ENCODE measurements around the gene C1orf74. TPM values are rescaled to one million over a fixed set of nuclear protein-coding genes. Genes with fewer than 3 reads are reported as not detected.

The C1orf74 gene
- total and polyA plus RNA-seq, 4 donors = 0.82 to 1.8 (median 1.1) TPM

GRCh38 chr1:209815931-209816341 is 31.6 kb upstream of the C1orf74 start:
- Histone ChIP-seq H3K4me1 (ENCODE audit: control insufficient read depth in 4 of 4, insufficient read depth in 4 of 4, low read length in 3 of 4) (no peaks in the 10 kb centered on the region), H3K36me3 (ENCODE audit: control insufficient read depth in 4 of 4, insufficient read depth in 3 of 4, low read depth in 1 of 4, low read length in 3 of 4) (no peaks in the 10 kb centered on the region), H3K9me3 (ENCODE audit: control insufficient read depth in 4 of 4, low read length in 3 of 4) (no peaks in the 10 kb centered on the region), H3K9ac (ENCODE audit: low read depth in 1 of 2, low read length in 2 of 2) (no peak overlapping the region), H3K4me3 (ENCODE audit: low read depth in 1 of 3, low read length in 3 of 3) (no peak overlapping the region), H3K27ac (ENCODE audit: low read depth in 1 of 2, low read length in 2 of 2) (no peak overlapping the region), H3K27me3 (ENCODE audit: control insufficient read depth in 4 of 4, insufficient read depth in 4 of 4, low read length in 3 of 4) (no peaks in the 10 kb centered on the region)
- no peak for DNase-seq (ENCODE audit: low spot score)
- TF ChIP-seq TAF1 (conservative IDR thresholded peaks at IDR 0.05) (no peak), SP1 (IDR thresholded peaks at IDR 0.05) (no peak), RAD21 (IDR thresholded peaks at IDR 0.05) (no peak), RXRA (IDR thresholded peaks at IDR 0.05) (no peak), HNF4G (IDR thresholded peaks at IDR 0.05) (no peak), YY1 (IDR thresholded peaks at IDR 0.05) (no peak), HNF4A (conservative IDR thresholded peaks at IDR 0.05) (no peak), MAX (IDR thresholded peaks at IDR 0.05) (no peak)
- TF ChIP-seq, protein P1, sequence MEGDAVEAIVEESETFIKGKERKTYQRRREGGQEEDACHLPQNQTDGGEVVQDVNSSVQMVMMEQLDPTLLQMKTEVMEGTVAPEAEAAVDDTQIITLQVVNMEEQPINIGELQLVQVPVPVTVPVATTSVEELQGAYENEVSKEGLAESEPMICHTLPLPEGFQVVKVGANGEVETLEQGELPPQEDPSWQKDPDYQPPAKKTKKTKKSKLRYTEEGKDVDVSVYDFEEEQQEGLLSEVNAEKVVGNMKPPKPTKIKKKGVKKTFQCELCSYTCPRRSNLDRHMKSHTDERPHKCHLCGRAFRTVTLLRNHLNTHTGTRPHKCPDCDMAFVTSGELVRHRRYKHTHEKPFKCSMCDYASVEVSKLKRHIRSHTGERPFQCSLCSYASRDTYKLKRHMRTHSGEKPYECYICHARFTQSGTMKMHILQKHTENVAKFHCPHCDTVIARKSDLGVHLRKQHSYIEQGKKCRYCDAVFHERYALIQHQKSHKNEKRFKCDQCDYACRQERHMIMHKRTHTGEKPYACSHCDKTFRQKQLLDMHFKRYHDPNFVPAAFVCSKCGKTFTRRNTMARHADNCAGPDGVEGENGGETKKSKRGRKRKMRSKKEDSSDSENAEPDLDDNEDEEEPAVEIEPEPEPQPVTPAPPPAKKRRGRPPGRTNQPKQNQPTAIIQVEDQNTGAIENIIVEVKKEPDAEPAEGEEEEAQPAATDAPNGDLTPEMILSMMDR (IDR thresholded peaks at IDR 0.05; ENCODE audit: low read depth, low read length, missing input control) = no peak
- TF ChIP-seq, protein P2, sequence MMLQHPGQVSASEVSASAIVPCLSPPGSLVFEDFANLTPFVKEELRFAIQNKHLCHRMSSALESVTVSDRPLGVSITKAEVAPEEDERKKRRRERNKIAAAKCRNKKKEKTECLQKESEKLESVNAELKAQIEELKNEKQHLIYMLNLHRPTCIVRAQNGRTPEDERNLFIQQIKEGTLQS (IDR thresholded peaks at IDR 0.05) = no peak
- TF ChIP-seq, protein P3, sequence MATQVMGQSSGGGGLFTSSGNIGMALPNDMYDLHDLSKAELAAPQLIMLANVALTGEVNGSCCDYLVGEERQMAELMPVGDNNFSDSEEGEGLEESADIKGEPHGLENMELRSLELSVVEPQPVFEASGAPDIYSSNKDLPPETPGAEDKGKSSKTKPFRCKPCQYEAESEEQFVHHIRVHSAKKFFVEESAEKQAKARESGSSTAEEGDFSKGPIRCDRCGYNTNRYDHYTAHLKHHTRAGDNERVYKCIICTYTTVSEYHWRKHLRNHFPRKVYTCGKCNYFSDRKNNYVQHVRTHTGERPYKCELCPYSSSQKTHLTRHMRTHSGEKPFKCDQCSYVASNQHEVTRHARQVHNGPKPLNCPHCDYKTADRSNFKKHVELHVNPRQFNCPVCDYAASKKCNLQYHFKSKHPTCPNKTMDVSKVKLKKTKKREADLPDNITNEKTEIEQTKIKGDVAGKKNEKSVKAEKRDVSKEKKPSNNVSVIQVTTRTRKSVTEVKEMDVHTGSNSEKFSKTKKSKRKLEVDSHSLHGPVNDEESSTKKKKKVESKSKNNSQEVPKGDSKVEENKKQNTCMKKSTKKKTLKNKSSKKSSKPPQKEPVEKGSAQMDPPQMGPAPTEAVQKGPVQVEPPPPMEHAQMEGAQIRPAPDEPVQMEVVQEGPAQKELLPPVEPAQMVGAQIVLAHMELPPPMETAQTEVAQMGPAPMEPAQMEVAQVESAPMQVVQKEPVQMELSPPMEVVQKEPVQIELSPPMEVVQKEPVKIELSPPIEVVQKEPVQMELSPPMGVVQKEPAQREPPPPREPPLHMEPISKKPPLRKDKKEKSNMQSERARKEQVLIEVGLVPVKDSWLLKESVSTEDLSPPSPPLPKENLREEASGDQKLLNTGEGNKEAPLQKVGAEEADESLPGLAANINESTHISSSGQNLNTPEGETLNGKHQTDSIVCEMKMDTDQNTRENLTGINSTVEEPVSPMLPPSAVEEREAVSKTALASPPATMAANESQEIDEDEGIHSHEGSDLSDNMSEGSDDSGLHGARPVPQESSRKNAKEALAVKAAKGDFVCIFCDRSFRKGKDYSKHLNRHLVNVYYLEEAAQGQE (IDR thresholded peaks at IDR 0.05) = no peak
- WGBS = 82% methylated on average over 6 of the region's 6 CpGs

DNA sequence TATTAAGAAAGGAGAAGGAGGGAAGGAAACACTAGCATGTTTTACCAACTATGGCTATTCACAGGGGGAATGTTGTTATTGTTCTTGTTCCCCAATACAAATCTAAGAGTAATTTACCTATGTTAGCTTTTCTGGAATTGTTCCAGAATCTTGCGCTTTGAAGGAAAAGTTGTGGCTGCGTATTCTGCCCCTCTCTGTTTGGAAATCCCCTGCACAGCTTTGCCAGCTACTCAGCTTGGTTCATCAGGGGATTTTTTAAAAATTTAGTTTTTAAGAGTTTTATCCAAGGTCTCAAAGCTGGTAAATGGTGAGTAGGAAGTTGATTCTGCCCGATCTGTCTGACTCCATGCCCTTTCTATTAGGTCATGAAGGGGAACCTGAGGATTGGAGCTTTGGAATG is 31.1 kb upstream of the C1orf74 start:
- H3K4me3 ChIP-seq (ENCODE audit: low read depth in 1 of 3, low read length in 3 of 3) = no peak overlapping the region
- H3K9me3 ChIP-seq (ENCODE audit: control insufficient read depth in 4 of 4, low read length in 3 of 4) = no peaks in the 10 kb centered on the region
- H3K4me1 ChIP-seq (ENCODE audit: control insufficient read depth in 4 of 4, insufficient read depth in 4 of 4, low read length in 3 of 4) = no peaks in the 10 kb centered on the region
- H3K36me3 ChIP-seq (ENCODE audit: control insufficient read depth in 4 of 4, insufficient read depth in 3 of 4, low read depth in 1 of 4, low read length in 3 of 4) = no peaks in the 10 kb centered on the region
- H3K27ac ChIP-seq (ENCODE audit: low read depth in 1 of 2, low read length in 2 of 2) = no peak overlapping the region
- no peak for TF ChIP-seq YY1 (IDR thresholded peaks at IDR 0.05)
- no peak for TF ChIP-seq JUND (IDR thresholded peaks at IDR 0.05)
- TF ChIP-seq, protein P1 (IDR thresholded peaks at IDR 0.05; ENCODE audit: low read depth, low read length, missing input control) = no peak
- TF ChIP-seq NR2F2 (IDR thresholded peaks at IDR 0.05) = no peak
- TF ChIP-seq, protein P3 (IDR thresholded peaks at IDR 0.05) = no peak
- no peak for TF ChIP-seq MAX (IDR thresholded peaks at IDR 0.05)
- TF ChIP-seq, protein P2 (IDR thresholded peaks at IDR 0.05) = no peak
- H3K9ac ChIP-seq (ENCODE audit: low read depth in 1 of 2, low read length in 2 of 2) = no peak overlapping the region
- no peaks in the 10 kb centered on the region for H3K27me3 ChIP-seq (ENCODE audit: control insufficient read depth in 4 of 4, insufficient read depth in 4 of 4, low read length in 3 of 4)
- DNase-seq (ENCODE audit: low spot score) = no peak
- 81% methylated on average over 3 of the region's 3 CpGs for WGBS
